HUES6 (cell line): ENCODE measurements around the gene KCNMA1.

ENCODE experiments used
- H3K27ac ChIP-seq: 2 replicates; pipeline ENCODE4 v1.7.0; 2013; ENCODE audit warnings: low read depth, mild to moderate bottlenecking, low read length, inconsistent platforms
- H3K27me3 ChIP-seq: 2 replicates; pipeline ENCODE4 v1.6.1; 2013; ENCODE audit warnings: low read length; ENCODE audit not compliant: control insufficient read depth, insufficient read depth
- H3K36me3 ChIP-seq: 2 replicates; pipeline ENCODE4 v1.6.1; 2013; ENCODE audit warnings: low read length; ENCODE audit not compliant: control insufficient read depth, insufficient read depth
- H3K4me1 ChIP-seq: 2 replicates; pipeline ENCODE4 v1.6.1; 2013; ENCODE audit warnings: low read length; ENCODE audit not compliant: control insufficient read depth, insufficient read depth
- H3K4me3 ChIP-seq: 2 replicates; pipeline ENCODE4 v1.5.1; 2013; ENCODE audit warnings: low read depth, low read length
- H3K9ac ChIP-seq: one replicate; pipeline ENCODE4 v1.6.1; 2013; ENCODE audit warnings: mild to moderate bottlenecking, low read length
- H3K9me3 ChIP-seq: 2 replicates; pipeline ENCODE4 v1.6.1; 2013; ENCODE audit warnings: low read depth, low read length; ENCODE audit not compliant: control insufficient read depth, insufficient read depth

KCNMA1 gene

GRCh38 chr10:77085344-77085743 lies 552.3 kb downstream of the KCNMA1 start:
- Histone ChIP-seq H3K4me3 (no peak overlapping the region), H3K36me3 (no peaks in the 10 kb centered on the region), H3K4me1 (peaks cover 23% of the 10 kb centered on the region), H3K27me3 (no peaks in the 10 kb centered on the region), H3K27ac (no peak overlapping the region), H3K9me3 (no peaks in the 10 kb centered on the region), H3K9ac (no peak overlapping the region)

GRCh38 chr10:77084431-77085144 lies 553.0 kb downstream of the KCNMA1 start:
- peaks cover 30% of the 10 kb centered on the region for H3K4me1 ChIP-seq
- no peak overlapping the region for H3K4me3 ChIP-seq
- H3K27ac ChIP-seq: no peak overlapping the region
- H3K9me3 ChIP-seq: no peaks in the 10 kb centered on the region
- H3K36me3 ChIP-seq: no peaks in the 10 kb centered on the region
- no peaks in the 10 kb centered on the region for H3K27me3 ChIP-seq
- H3K9ac ChIP-seq: no peak overlapping the region

GRCh38 chr10:77082601-77083252 lies 554.9 kb downstream of the KCNMA1 start:
- Histone ChIP-seq H3K9ac (no peak overlapping the region), H3K4me3 (no peak overlapping the region), H3K27ac (no peak overlapping the region), H3K4me1 (peaks cover 30% of the 10 kb centered on the region), H3K9me3 (no peaks in the 10 kb centered on the region), H3K36me3 (no peaks in the 10 kb centered on the region), H3K27me3 (no peaks in the 10 kb centered on the region)

GRCh38 chr10:77081481-77081891 lies 556.1 kb downstream of the KCNMA1 start:
- H3K9me3 ChIP-seq: no peaks in the 10 kb centered on the region
- H3K4me1 ChIP-seq: peaks cover 30% of the 10 kb centered on the region
- no peak overlapping the region for H3K9ac ChIP-seq
- H3K36me3 ChIP-seq: no peaks in the 10 kb centered on the region
- H3K27me3 ChIP-seq: no peaks in the 10 kb centered on the region
- no peak overlapping the region for H3K27ac ChIP-seq
- H3K4me3 ChIP-seq: peak overlapping the region; percentile 19; the same call in 1 of the 2 replicates

GRCh38 chr10:77080361-77081027 lies 557.1 kb downstream of the KCNMA1 start:
- Histone ChIP-seq H3K27ac (no peak overlapping the region), H3K4me1 (peaks cover 30% of the 10 kb centered on the region), H3K27me3 (no peaks in the 10 kb centered on the region), H3K9me3 (no peaks in the 10 kb centered on the region), H3K9ac (no peak overlapping the region), H3K36me3 (no peaks in the 10 kb centered on the region), H3K4me3 (no peak overlapping the region)

- peaks cover 30% of the 10 kb centered on the region for H3K4me1 ChIP-seq
- no peaks in the 10 kb centered on the region for H3K27me3 ChIP-seq
- no peaks in the 10 kb centered on the region for H3K36me3 ChIP-seq
- H3K9me3 ChIP-seq: no peaks in the 10 kb centered on the region
- no peak overlapping the region for H3K4me3 ChIP-seq
- no peak overlapping the region for H3K27ac ChIP-seq
- no peak overlapping the region for H3K9ac ChIP-seq
Measured at GRCh38 chr10:77079592-77080300, 557.9 kb downstream of the KCNMA1 start.

GRCh38 chr10:77077316-77077945 lies 560.2 kb downstream of the KCNMA1 start:
- Histone ChIP-seq H3K9ac (no peak overlapping the region), H3K27me3 (no peaks in the 10 kb centered on the region), H3K4me1 (peaks cover 23% of the 10 kb centered on the region), H3K36me3 (no peaks in the 10 kb centered on the region), H3K27ac (no peak overlapping the region), H3K9me3 (no peaks in the 10 kb centered on the region), H3K4me3 (no peak overlapping the region)

- H3K9ac ChIP-seq: no peak overlapping the region
- no peaks in the 10 kb centered on the region for H3K36me3 ChIP-seq
Measured at GRCh38 chr10:77075926-77076325, 561.7 kb downstream of the KCNMA1 start.

GRCh38 chr10:77074104-77074624 lies 563.4 kb downstream of the KCNMA1 start:
- H3K27me3 ChIP-seq: no peaks in the 10 kb centered on the region
- H3K9ac ChIP-seq: no peak overlapping the region
- 0 out of 2 replicates have a peak, but pooled peaks cover under 1% of the 10 kb centered on the region for H3K4me1 ChIP-seq
- no peak overlapping the region for H3K27ac ChIP-seq
- H3K36me3 ChIP-seq: no peaks in the 10 kb centered on the region
- no peaks in the 10 kb centered on the region for H3K9me3 ChIP-seq
- H3K4me3 ChIP-seq: no peak overlapping the region

More at GRCh38 chr10:77075926-77076325, 561.7 kb downstream of the KCNMA1 start:
- no peak overlapping the region for H3K4me3 ChIP-seq
- H3K27ac ChIP-seq: no peak overlapping the region
- no peaks in the 10 kb centered on the region for H3K27me3 ChIP-seq
- peaks cover 12% of the 10 kb centered on the region for H3K4me1 ChIP-seq
- H3K9me3 ChIP-seq: no peaks in the 10 kb centered on the region

- Histone ChIP-seq H3K9me3 (no peaks in the 10 kb centered on the region), H3K4me1 (0 out of 2 replicates have a peak, but pooled peaks cover 3% of the 10 kb centered on the region), H3K27me3 (no peaks in the 10 kb centered on the region), H3K9ac (no peak overlapping the region), H3K27ac (no peak overlapping the region), H3K4me3 (no peak overlapping the region), H3K36me3 (no peaks in the 10 kb centered on the region)
Measured at GRCh38 chr10:77073663-77073960, 564.0 kb downstream of the KCNMA1 start.
